Bronchial epithelial cell (primary cell): ENCODE results near the gene ATP1A4. TPM values are rescaled to one million over a fixed set of nuclear protein-coding genes. Genes with fewer than 3 reads are reported as not detected.

Source experiments
- DNase-seq: peaks from one replicate; pipeline ENCODE4 v3.0.0-alpha.2; 2010; ENCODE audit warnings: low read depth
- FAIRE-seq: peaks from 2 replicates; lab custom pipeline; 2011; peaks lifted over from hg19 to GRCh38; lab: Jason Lieb, UNC
- H3K27me3 ChIP-seq: 2 replicates; pipeline ENCODE4 v1.5.1; 2011; ENCODE audit warnings: low read length; ENCODE audit not compliant: control insufficient read depth, insufficient read depth
- H3K36me3 ChIP-seq: 2 replicates; pipeline ENCODE4 v1.5.1; 2011; ENCODE audit warnings: low read length; ENCODE audit not compliant: control insufficient read depth, insufficient read depth
- H3K4me3 ChIP-seq: 2 replicates; pipeline ENCODE4 v1.5.1; 2011; ENCODE audit warnings: mild to moderate bottlenecking, low read depth, low read length, control low read depth
- CTCF ChIP-seq: IDR thresholded peaks from 2 replicates; pipeline ENCODE4 v1.5.1; 2011; ENCODE audit warnings: mild to moderate bottlenecking, moderate library complexity, low read length, control low read depth, inconsistent platforms; ENCODE audit not compliant: insufficient read depth, severe bottlenecking
- total RNA-seq: library from RNA; depleted of rRNA; stranded (reverse); fragments of >200 nt; gene quantifications from 2 replicates; pipeline ENCODE4 v1.2.1, GENCODE V29; 2014

Gene ATP1A4
- total RNA-seq, 1 donor from 2014 or later = not detected

- FAIRE-seq (no peak), DNase-seq (no peak)
- H3K27me3 ChIP-seq = no peaks in the 10 kb centered on the region
- no peak for TF ChIP-seq CTCF
- H3K36me3 ChIP-seq = no peaks in the 10 kb centered on the region
- H3K4me3 ChIP-seq = no peak overlapping the region
Measured at GRCh38 chr1:160191756-160192155, 40.4 kb downstream of the ATP1A4 start.

- DNase-seq = no peak
- H3K36me3 ChIP-seq = no peaks in the 10 kb centered on the region
- no peaks in the 10 kb centered on the region for H3K27me3 ChIP-seq
- no peak for FAIRE-seq
- H3K4me3 ChIP-seq = no peak overlapping the region
- TF ChIP-seq CTCF = no peak
Measured at GRCh38 chr1:160192234-160192633, 40.8 kb downstream of the ATP1A4 start.

- DNase-seq = peak; percentile 74
- TF ChIP-seq CTCF = peak; percentile 89
- Histone ChIP-seq H3K27me3 (no peaks in the 10 kb centered on the region), H3K4me3 (no peak overlapping the region), H3K36me3 (no peaks in the 10 kb centered on the region)
- no peak for FAIRE-seq
Measured at GRCh38 chr1:160193091-160193819, 41.9 kb downstream of the ATP1A4 start.

- DNase-seq (no peak), FAIRE-seq (peak; percentile 98)
- H3K36me3 ChIP-seq = no peaks in the 10 kb centered on the region
- no peak overlapping the region for H3K4me3 ChIP-seq
- no peak for TF ChIP-seq CTCF
- no peaks in the 10 kb centered on the region for H3K27me3 ChIP-seq
Measured at GRCh38 chr1:160193832-160194736, 42.7 kb downstream of the ATP1A4 start.

GRCh38 chr1:160194737-160195059, 43.3 kb downstream of the ATP1A4 start:
- no peaks in the 10 kb centered on the region for H3K27me3 ChIP-seq
- H3K4me3 ChIP-seq = no peak overlapping the region
- no peak for TF ChIP-seq CTCF
- FAIRE-seq = no peak
- H3K36me3 ChIP-seq = no peaks in the 10 kb centered on the region
- DNase-seq = no peak
